Measurements from ENCODE around the gene CAMKMT.

Gene CAMKMT

DNA sequence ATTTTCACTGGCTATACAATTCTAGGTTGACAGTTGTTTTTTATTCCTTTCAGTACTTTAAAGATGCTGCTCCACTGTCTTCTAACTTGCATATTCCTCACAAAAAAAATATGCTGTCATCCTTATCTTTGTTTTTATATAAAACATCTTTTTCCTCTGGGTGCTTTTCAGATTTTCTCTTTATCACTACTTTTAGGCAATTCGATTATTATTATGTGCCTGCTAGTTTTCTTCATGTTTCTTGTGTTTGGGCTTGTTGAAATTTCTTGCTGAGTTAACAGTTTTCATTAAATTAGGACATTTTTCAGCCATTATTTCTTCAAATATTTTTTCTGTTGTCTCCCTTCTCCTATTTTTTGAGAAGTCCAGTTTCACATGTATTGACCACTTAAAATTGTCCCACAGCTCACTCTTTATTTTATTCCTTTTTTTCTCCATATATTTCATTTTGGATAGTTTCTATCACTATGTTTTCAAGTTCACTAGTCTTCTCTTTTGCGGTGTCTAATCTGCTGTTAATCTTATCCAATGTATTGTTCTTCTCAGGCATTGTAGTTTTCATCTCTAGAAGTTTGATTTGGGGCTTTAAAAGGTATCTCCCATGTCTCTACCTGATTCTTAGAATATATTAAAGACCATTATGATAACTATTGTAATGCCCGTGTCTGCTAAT is 374.7 kb downstream of the CAMKMT start:
- no peak overlapping the region for H3K4me3 ChIP-seq (ENCODE audit: low read depth, low read length)
- DNase-seq (ENCODE audit: low read depth), result no peak
- TF ChIP-seq, protein P1, sequence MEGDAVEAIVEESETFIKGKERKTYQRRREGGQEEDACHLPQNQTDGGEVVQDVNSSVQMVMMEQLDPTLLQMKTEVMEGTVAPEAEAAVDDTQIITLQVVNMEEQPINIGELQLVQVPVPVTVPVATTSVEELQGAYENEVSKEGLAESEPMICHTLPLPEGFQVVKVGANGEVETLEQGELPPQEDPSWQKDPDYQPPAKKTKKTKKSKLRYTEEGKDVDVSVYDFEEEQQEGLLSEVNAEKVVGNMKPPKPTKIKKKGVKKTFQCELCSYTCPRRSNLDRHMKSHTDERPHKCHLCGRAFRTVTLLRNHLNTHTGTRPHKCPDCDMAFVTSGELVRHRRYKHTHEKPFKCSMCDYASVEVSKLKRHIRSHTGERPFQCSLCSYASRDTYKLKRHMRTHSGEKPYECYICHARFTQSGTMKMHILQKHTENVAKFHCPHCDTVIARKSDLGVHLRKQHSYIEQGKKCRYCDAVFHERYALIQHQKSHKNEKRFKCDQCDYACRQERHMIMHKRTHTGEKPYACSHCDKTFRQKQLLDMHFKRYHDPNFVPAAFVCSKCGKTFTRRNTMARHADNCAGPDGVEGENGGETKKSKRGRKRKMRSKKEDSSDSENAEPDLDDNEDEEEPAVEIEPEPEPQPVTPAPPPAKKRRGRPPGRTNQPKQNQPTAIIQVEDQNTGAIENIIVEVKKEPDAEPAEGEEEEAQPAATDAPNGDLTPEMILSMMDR (IDR thresholded peaks at IDR 0.05; ENCODE audit: control insufficient read depth, extremely low read depth, insufficient read depth), result no peak

DNA sequence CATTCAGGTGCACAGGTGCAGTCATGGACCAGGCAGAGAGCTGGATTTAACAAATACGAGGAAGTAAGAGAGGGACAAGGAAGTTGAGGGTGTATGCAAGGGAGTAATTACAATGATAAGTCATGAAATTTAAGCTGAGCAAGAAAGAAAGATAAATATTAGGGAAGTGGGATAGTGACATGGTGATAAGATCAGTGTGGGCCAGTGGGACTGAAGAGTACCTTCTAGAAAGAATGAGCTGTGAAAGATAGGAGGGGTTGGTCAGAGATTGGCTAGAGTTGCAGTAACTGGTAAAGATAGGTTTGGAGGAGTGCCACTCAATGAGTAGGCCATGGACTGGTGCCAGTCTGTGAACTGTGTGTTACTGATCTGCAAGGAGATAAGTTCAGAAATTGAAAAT is 378.9 kb downstream of the CAMKMT start:
- TF ChIP-seq, protein P1 (IDR thresholded peaks at IDR 0.05; ENCODE audit: control insufficient read depth, extremely low read depth, insufficient read depth), result no peak
- H3K4me3 ChIP-seq (ENCODE audit: low read depth, low read length), result no peak overlapping the region
- DNase-seq (ENCODE audit: low read depth), result peak; percentile 75

DNA sequence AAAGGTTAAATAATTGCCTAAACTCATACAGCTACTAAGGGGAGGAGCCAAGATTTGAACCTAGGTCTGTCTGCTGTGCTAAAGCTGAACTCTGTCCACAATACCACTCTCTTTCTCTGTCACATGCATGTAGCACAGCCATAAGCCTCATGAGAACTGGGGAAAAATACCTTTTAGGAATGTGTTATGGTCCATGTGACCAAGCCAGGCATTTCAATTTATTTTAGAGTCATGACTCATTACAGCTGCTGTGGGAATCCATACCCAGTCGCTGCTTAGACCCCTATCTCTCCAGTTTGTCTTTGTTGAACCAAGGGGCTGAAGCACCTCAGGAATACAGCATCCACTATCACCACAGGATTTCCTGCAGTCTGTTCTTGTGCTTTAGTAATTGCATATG is 379.8 kb downstream of the CAMKMT start:
- no peak overlapping the region for H3K4me3 ChIP-seq (ENCODE audit: low read depth, low read length)
- TF ChIP-seq, protein P1 (IDR thresholded peaks at IDR 0.05; ENCODE audit: control insufficient read depth, extremely low read depth, insufficient read depth), result no peak
- no peak for DNase-seq (ENCODE audit: low read depth)

DNA sequence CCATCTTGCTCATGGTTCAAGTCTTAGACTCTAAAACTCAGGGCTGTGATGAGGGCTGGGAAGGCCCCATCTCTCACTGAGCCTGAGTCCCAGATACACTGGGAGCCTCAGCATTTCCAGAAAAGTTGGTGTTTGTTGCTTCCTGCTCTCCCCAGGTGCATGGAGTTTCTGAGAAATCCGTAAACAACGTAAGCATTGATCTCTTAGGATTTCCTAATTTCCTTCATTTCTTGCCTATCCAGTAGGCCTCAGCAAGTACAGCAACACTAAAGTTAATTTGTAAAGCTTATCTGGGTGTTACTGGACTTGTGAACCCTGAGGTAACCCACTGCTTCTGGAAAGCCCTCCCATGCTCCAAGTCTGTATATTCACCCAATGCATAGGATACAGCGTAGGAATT is 380.3 kb downstream of the CAMKMT start:
- TF ChIP-seq, protein P1 (IDR thresholded peaks at IDR 0.05; ENCODE audit: control insufficient read depth, extremely low read depth, insufficient read depth), result no peak
- no peak overlapping the region for H3K4me3 ChIP-seq (ENCODE audit: low read depth, low read length)
- DNase-seq (ENCODE audit: low read depth), result no peak

DNA sequence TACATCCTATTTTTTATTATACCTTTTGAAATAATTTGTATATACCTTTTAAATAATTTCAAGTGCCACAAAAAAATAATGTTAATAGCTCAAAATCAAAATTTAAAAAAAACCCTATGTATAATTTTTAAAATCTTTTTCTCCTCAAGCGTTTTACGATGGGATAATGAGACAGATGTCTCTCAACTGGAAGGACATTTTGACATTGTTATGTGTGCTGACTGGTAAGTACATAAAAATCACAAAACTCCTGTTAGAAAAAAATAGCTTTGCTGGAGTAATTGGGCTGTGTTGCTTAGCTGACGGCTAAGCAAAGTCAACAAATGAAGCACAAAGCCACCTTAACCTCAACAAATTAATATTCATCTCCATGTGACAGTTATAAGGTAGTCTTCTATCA is 381.7 kb downstream of the CAMKMT start:
- DNase-seq (ENCODE audit: low read depth), result no peak
- TF ChIP-seq, protein P1 (IDR thresholded peaks at IDR 0.05; ENCODE audit: control insufficient read depth, extremely low read depth, insufficient read depth), result no peak
- H3K4me3 ChIP-seq (ENCODE audit: low read depth, low read length), result no peak overlapping the region

DNA sequence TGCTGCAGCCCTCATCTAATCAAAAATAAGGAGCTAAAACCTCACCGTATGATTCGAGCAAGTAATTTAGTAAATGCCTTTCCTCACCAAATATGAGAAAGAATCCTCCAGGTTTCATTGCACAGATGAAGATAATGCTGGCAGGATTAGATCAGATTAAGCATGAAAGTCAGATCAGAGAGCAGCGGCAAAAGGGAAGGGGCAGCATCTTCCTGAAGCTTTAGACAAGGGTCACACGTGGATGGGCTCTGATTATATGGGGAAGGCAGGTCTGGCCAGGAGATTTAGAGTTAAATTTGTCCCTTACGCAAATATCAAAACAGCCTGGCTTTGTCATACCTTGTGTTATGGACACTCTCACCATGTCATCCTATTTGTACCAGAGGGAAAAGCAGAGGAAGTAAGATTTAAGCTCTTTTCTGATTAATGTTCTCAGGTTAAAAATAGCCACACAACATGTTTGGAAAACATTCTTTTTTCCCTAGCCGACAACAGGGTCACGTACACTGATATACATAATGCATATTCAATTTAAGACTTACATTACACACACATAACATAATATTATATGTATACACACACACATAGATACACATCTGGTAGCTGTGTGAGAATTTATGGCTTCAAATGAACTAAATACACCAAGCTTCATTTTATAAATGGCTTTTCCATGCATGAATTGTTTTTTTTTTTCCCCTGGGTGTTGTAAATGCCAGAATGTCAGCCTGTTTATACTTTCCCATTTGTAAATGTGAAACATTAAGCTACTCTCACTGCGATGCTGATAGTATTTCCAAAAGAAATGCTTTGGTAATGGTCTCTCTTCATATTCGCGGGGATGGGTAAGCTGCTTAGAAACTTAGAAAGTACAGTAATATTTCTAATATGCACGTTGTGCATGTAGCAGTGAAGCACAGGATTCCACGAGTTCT is 383.5 kb downstream of the CAMKMT start:
- H3K4me3 ChIP-seq (ENCODE audit: low read depth, low read length), result no peak overlapping the region
- no peak for DNase-seq (ENCODE audit: low read depth)
- TF ChIP-seq, protein P1 (IDR thresholded peaks at IDR 0.05; ENCODE audit: control insufficient read depth, extremely low read depth, insufficient read depth), result no peak

Data from LNCaP clone FGC (cell line).